HL-60 (cell line): ENCODE results near the gene PTPRB.
A peak's percentile ranks its signal among the peaks of the same experiment; 100 is the strongest.

Experiments
- DNase-seq, 2 experiments: peaks; one replicate each; pipeline ENCODE4 v3.0.0-alpha.2; 2010 to 2020; ENCODE audit warnings: low read depth in 1 of 2, low spot score in 1 of 2
- H3K27ac ChIP-seq: fragments of 250-450 bp; sonication (Bioruptor Pico); replicated peaks from 2 replicates; pipeline ENCODE4 v1.5.1; 2020; ENCODE audit warnings: mild to moderate bottlenecking, moderate library complexity
- H3K27me3 ChIP-seq: fragments of 250-450 bp; sonication (Bioruptor Pico); 2 replicates; pipeline ENCODE4 v1.5.1; 2021; ENCODE audit warnings: mild to moderate bottlenecking, moderate library complexity; ENCODE audit not compliant: insufficient read depth, poor library complexity, severe bottlenecking
- H3K4me3 ChIP-seq: replicated peaks from 2 replicates; pipeline ENCODE4 v1.5.1; 2011; ENCODE audit warnings: mild to moderate bottlenecking, control low read depth, low read length; ENCODE audit not compliant: insufficient read depth
- CTCF ChIP-seq: IDR thresholded peaks from one replicate; pipeline ENCODE4 v1.5.1; 2011; ENCODE audit warnings: low read length, control low read depth, inconsistent platforms; ENCODE audit not compliant: insufficient read depth
- GABPA ChIP-seq: IDR thresholded peaks from 2 replicates; pipeline ENCODE4 v1.6.1; 2012; ENCODE audit warnings: low read depth
- POLR2AphosphoS5 ChIP-seq: IDR thresholded peaks from 2 replicates; pipeline ENCODE4 v1.6.1; 2012; ENCODE audit warnings: low read depth
- REST ChIP-seq: IDR thresholded peaks from 2 replicates; pipeline ENCODE4 v1.6.1; 2012; ENCODE audit warnings: low read depth; ENCODE audit not compliant: insufficient replicate concordance
- SPI1 ChIP-seq: IDR thresholded peaks from 2 replicates; pipeline ENCODE4 v1.6.1; 2012; ENCODE audit warnings: low read depth, mild to moderate bottlenecking, borderline replicate concordance

Gene PTPRB

GRCh38 chr12:70467918-70468733, 169.1 kb downstream of the PTPRB start:
- peak overlapping the region; percentile 75 for H3K27ac ChIP-seq
- H3K4me3 ChIP-seq, result peak overlapping the region; percentile 63
- no peaks in the 10 kb centered on the region for H3K27me3 ChIP-seq
- TF ChIP-seq REST (no peak), POLR2AphosphoS5 (no peak), SPI1 (peak; percentile 54; the same call in 1 of the 2 replicates), GABPA (peak; percentile 61; the same call in 1 of the 2 replicates), CTCF (no peak)
- DNase-seq, result peak; percentile 43 to 65

GRCh38 chr12:70467476-70467875, 169.8 kb downstream of the PTPRB start:
- H3K4me3 ChIP-seq, result peak overlapping the region; percentile 63
- H3K27me3 ChIP-seq, result no peaks in the 10 kb centered on the region
- H3K27ac ChIP-seq, result no peak overlapping the region; the same call in 1 of the 2 replicates
- TF ChIP-seq REST (no peak), GABPA (no peak), CTCF (no peak), SPI1 (no peak), POLR2AphosphoS5 (no peak)
- DNase-seq, result no peak

GRCh38 chr12:70466753-70467152, 170.5 kb downstream of the PTPRB start:
- Histone ChIP-seq H3K27me3 (no peaks in the 10 kb centered on the region), H3K4me3 (no peak overlapping the region), H3K27ac (no peak overlapping the region)
- no peak for TF ChIP-seq CTCF
- peak; percentile 58; the same call in 1 of the 2 replicates for TF ChIP-seq SPI1
- TF ChIP-seq POLR2AphosphoS5, result no peak
- DNase-seq, result no peak
